Left ventricle myocardium inferior (tissue), 1 donor: Measurements from ENCODE around the gene IQCB1. TPM values are rescaled to one million over a fixed set of nuclear protein-coding genes. Genes with fewer than 3 reads are reported as not detected.
"Not testable (repeated sequence)": the region's sequence is repeated elsewhere in the genome, so short reads cannot be mapped to it uniquely, and the experiment has no call there.

ENCODE experiments used
- DNase-seq: peaks from one replicate; pipeline ENCODE4 v3.0.0-alpha.2; 2020
- H3K27ac ChIP-seq: fragments of 200-600 bp; replicated peaks from 2 replicates; pipeline ENCODE4 v1.8.0; 2021
- H3K27me3 ChIP-seq: fragments of 200-600 bp; 2 replicates; pipeline ENCODE4 v1.8.0; 2021; ENCODE audit warnings: low read depth
- H3K36me3 ChIP-seq: fragments of 200-600 bp; 2 replicates; pipeline ENCODE4 v1.8.0; 2021
- H3K4me1 ChIP-seq: fragments of 200-600 bp; 2 replicates; pipeline ENCODE4 v1.8.0; 2021
- H3K4me3 ChIP-seq: fragments of 200-600 bp; 2 replicates; pipeline ENCODE4 v1.8.0; 2021; ENCODE audit warnings: mild to moderate bottlenecking, moderate library complexity
- H3K9me3 ChIP-seq: fragments of 200-600 bp; replicated peaks from 2 replicates; pipeline ENCODE4 v1.8.0; 2021
- intact Hi-C: fragments of 100-400 bp; cut with micrococcal nuclease; formaldehyde crosslinking; loops from one replicate; pipeline ENCODE4 v1.11.0; 2022
- total RNA-seq: library from RNA; stranded (reverse); fragmentation: NEBNext Ultra II Directional; extraction: Animal tissue kit (Norgen Biotek cat#: 25700); gene quantifications from one replicate; pipeline ENCODE4 v1.2.1, GENCODE V29; 2021
- TF ChIP-seq, protein P1 (sequence below): fragments of 200-600 bp; IDR thresholded peaks from 2 replicates; pipeline ENCODE4 v1.8.0; 2021; ENCODE audit warnings: antibody characterized with exemption, mild to moderate bottlenecking, borderline replicate concordance
- donor health status: DM: no; HTN: yes; CAD: no; lungs with severe emphysema.

The IQCB1 gene
- total RNA-seq, 1 donor from 2014 or later: 5.7 TPM

DNA sequence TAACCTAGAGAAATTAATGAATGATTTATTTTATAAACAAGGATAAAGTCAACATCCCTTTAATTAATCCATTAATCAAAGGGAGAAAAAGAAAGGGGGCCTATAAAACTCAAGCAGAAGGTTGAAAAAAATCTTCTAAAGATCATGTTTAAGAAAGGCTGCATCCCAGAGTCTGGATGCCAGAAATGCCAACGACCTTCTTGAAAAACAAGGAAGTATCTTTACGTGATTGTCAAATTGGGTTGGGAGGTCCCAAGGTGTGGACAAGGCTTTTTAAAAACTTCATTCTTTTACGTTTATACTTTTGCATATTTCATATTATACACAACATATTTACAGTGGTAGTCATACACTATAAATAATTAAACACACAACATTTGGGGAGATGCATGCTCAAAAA, 86.9 kb downstream of the IQCB1 start:
- Histone ChIP-seq H3K4me1 (peaks cover 53% of the 10 kb centered on the region), H3K36me3 (peaks cover 4% of the 10 kb centered on the region), H3K9me3 (peaks cover 4% of the 10 kb centered on the region), H3K27ac (peak overlapping the region; percentile 95), H3K27me3 (no peaks in the 10 kb centered on the region), H3K4me3 (peak overlapping the region; percentile 96)
- intact Hi-C loops: no loop called here
- DNase-seq: no peak
- TF ChIP-seq, protein P1, sequence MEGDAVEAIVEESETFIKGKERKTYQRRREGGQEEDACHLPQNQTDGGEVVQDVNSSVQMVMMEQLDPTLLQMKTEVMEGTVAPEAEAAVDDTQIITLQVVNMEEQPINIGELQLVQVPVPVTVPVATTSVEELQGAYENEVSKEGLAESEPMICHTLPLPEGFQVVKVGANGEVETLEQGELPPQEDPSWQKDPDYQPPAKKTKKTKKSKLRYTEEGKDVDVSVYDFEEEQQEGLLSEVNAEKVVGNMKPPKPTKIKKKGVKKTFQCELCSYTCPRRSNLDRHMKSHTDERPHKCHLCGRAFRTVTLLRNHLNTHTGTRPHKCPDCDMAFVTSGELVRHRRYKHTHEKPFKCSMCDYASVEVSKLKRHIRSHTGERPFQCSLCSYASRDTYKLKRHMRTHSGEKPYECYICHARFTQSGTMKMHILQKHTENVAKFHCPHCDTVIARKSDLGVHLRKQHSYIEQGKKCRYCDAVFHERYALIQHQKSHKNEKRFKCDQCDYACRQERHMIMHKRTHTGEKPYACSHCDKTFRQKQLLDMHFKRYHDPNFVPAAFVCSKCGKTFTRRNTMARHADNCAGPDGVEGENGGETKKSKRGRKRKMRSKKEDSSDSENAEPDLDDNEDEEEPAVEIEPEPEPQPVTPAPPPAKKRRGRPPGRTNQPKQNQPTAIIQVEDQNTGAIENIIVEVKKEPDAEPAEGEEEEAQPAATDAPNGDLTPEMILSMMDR: no peak

GRCh38 chr3:121743106-121743505, 91.8 kb downstream of the IQCB1 start:
- intact Hi-C loops, H3K27ac ChIP-seq, H3K27me3 ChIP-seq, DNase-seq, H3K4me3 ChIP-seq: not testable (repeated sequence)
- Histone ChIP-seq H3K4me1 (peaks cover 58% of the 10 kb centered on the region), H3K9me3 (peaks cover 12% of the 10 kb centered on the region), H3K36me3 (peaks cover 11% of the 10 kb centered on the region)

- peaks cover 12% of the 10 kb centered on the region for H3K9me3 ChIP-seq
- peaks cover 14% of the 10 kb centered on the region for H3K36me3 ChIP-seq
- H3K4me3 ChIP-seq: no peak overlapping the region
- H3K27ac ChIP-seq: peak overlapping the region; percentile 12
- TF ChIP-seq, protein P1: no peak
- intact Hi-C loops: no loop called here
- no peak for DNase-seq
- H3K27me3 ChIP-seq: no peaks in the 10 kb centered on the region
- peaks cover 48% of the 10 kb centered on the region for H3K4me1 ChIP-seq
Observed at GRCh38 chr3:121740896-121741295, 94.0 kb downstream of the IQCB1 start.

- no peak for DNase-seq
- TF ChIP-seq, protein P1: no peak
- Histone ChIP-seq H3K9me3 (peaks cover 12% of the 10 kb centered on the region), H3K27ac (peak overlapping the region; percentile 12), H3K36me3 (peaks cover 14% of the 10 kb centered on the region), H3K27me3 (no peaks in the 10 kb centered on the region), H3K4me1 (peaks cover 47% of the 10 kb centered on the region), H3K4me3 (no peak overlapping the region)
- intact Hi-C loops: no loop called here
Observed at GRCh38 chr3:121739902-121740301, 95.0 kb downstream of the IQCB1 start.

DNA sequence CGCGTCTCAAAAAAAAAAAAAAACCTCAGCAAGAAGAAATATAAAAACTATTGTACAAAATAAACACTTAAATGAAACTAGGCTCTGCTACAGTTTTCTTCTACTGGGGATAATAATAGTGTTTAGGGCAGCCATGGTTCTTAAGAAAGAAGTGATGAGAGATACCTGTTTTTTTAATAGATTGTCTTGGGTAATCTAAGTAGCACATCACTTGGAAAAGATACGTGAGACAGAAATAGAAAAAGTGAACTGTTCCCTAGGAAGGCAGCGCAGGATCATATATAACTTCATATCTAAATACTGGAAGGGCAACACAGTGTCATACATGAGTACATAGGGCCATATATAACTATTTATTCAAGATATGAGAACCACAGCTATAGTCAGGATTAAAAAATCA, 97.2 kb downstream of the IQCB1 start:
- Histone ChIP-seq H3K36me3 (peaks cover 7% of the 10 kb centered on the region), H3K4me3 (no peak overlapping the region), H3K27me3 (no peaks in the 10 kb centered on the region), H3K4me1 (peaks cover 51% of the 10 kb centered on the region), H3K27ac (no peak overlapping the region), H3K9me3 (peaks cover 6% of the 10 kb centered on the region)
- intact Hi-C loops: no loop called here
- TF ChIP-seq, protein P1: no peak
- DNase-seq: no peak

GRCh38 chr3:121736112-121736511, 98.7 kb downstream of the IQCB1 start:
- Histone ChIP-seq H3K36me3 (peaks cover 7% of the 10 kb centered on the region), H3K9me3 (no peaks in the 10 kb centered on the region), H3K27ac (no peak overlapping the region), H3K4me1 (peaks cover 65% of the 10 kb centered on the region), H3K27me3 (no peaks in the 10 kb centered on the region), H3K4me3 (no peak overlapping the region)
- intact Hi-C loops: no loop called here
- no peak for DNase-seq
- TF ChIP-seq, protein P1: no peak
